ENCODE data around the gene SRGAP1.
"Not testable (repeated sequence)": the region's sequence is repeated elsewhere in the genome, so short reads cannot be mapped to it uniquely, and the experiment has no call there.

The SRGAP1 gene

DNA sequence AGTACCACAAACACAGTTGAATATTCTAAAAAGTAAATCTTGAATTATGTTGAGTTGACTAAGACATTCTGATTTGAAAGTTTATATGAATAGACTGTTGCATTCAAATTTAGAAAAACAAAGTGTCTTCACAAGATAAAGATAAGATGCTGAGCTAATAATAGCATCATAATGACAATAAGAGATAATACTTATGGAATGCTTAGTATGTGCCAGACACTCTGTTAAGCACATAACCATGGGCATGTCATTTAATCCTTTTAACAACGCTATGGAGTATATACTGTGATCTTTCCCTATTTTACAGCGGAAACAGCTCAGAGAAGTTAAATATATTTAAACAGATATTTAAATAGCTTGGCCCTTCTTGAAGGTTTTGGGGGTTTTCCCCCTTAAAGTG, 163.4 kb downstream of the SRGAP1 start:
- DNase-seq (ENCODE audit: low read depth): no peak

DNA sequence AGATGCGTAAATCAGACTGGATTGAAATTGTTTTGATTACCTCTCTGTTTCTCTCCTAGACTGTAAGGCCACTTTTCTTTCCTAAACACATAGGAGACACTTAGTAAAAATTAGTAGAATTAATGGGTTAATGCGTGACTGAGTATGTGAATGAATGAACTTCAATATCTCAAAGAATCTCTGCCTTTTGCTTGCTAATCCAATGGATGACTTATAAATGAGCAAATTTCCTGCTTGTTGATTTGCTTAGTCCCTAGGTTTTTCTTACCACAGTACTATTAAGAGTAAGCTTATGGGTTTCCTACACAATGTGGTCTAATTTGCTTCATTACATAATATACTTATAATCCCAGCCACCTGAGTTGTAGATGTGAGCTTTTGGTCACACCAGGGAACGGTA, 164.1 kb downstream of the SRGAP1 start:
- DNase-seq (ENCODE audit: low read depth): no peak

DNA sequence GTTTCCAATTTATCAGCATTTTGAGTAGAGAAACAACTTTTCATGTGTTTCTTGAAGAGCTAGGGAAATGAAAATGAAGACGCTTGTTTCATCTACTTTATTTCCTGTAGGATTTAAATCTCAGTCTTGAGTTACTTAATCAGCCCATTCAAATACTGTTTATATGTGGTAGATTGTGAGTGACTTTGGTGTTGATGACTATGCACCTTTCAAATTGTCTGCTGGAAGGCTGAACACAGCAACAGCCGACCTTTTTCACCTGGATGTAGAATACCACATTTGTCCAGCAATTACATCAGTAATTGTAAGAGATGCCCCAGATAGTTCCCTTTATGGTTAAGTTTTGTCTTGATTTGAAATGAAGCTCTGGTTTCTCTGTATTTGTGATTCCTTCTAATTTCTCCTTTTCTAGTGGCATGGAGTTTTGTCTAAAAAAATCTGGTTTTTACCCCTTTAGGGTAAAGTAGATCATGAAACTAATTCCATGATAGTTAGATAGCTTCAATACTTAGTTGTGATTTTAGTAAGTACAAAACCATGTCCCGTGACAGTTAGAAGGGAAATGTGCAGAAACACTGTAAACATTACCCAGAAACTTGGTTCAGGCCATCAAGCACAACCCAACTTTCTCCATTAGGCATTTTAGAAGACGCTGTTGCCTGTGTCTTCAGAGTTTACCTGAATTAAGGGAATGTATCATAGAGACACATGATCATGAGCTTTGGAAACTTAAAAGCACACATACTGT, 165.0 kb downstream of the SRGAP1 start:
- no peak for DNase-seq (ENCODE audit: low read depth)

DNA sequence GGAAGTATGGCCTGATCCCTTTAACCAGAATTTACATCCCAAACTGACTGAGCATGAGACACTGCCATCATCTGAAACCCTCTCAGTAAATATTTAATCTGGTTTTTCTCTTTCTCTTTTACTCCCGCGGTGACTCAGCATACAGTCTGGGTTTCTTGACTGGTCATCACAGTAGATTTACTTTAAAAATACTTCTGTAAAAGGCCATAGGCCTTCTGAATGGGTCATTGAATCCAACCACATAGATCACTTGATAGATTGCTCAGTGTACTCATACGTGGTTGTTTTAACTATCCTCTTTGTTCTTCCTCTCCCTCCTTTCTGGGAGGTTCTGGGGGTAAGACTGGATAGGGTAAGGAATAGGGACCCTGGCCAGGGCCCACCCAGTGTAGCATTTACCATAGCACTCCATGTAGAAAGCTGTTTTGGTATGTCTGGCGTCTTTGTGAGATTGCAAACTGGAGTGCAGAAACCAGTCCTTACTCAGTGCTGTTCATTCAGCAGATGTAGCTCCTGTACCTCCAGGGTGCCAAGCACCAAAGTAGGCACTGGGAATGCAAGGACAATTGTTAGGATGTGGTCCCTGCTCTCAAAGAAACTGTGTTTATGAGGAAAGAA, 165.7 kb downstream of the SRGAP1 start:
- DNase-seq (ENCODE audit: low read depth): no peak

DNA sequence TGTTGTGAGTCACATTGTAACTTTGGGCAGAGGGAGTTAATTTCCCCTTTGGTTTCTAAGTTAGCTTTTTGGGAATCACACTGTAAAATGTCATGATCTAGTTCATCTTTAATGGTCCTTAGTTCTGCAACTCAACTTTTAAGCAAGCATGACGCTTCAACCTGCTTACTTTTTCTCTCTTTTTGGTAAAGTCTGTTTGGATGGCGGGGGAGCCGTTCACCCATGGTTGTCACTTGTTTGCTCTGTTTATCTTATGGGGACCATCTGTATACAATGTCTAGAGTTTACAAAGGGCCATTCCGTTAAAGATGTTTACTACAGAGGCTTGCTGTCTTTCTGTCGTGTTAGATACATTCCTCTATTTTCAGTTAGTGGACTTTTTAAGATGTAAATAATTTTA, 172.0 kb downstream of the SRGAP1 start:
- DNase-seq (ENCODE audit: low read depth): no peak

DNA sequence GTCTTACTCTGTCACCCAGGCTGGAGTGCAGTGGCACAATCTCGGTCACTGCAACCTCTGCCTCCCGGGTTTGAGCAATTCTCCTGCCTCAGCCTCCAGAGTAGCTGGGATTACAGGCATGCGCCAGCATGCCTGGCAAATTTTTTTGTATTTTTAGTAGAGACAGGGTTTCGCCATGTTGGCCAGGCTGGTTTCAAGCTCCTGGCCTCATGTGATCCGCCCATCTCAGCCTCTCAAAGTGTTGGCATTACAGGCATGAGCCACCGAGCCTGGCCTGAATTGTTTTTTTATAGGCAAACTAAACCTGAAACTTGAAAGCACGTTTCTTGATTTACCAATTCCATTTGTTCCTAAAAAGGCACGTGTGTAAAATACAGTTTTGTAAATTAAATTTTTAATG, 173.6 kb downstream of the SRGAP1 start:
- DNase-seq (ENCODE audit: low read depth): not testable (repeated sequence)

DNA sequence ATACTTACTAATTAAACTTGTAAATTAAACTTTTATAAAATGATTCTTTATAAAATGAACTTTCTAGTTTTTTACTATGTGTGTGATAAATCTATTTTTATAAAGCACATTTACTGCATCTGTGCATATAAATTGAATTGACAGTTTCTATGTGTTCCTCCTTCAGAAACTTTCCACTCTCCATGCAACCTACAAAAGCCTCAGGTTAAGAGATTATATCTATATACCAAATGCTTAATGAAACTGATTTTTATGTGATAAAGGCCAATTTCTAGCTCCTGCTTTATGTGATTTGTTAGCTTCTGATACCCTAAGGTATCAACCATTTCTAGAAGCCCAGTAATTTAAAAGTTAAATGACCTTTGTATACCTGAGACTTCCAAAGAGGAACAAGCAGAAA, 174.0 kb downstream of the SRGAP1 start:
- DNase-seq (ENCODE audit: low read depth): no peak

DNA sequence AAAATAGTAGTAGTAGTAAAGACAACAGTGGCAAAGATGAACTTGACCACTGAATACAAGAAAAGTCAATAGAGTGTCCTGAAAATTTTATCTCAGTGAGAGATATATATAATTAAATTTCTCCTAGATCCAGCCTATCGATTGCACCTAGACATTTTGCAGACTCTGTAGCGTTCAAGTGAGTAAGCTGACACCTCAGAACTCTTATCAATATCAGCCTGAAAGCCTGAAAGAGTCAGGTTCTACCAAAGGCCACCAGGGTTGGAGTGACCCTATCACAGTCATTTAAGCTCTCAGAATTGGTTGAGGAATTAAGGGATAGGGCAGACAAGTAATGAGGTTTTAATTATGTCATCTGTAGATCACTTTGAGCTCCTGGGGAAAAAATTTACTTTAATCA, 174.6 kb downstream of the SRGAP1 start:
- DNase-seq (ENCODE audit: low read depth): no peak

DNA sequence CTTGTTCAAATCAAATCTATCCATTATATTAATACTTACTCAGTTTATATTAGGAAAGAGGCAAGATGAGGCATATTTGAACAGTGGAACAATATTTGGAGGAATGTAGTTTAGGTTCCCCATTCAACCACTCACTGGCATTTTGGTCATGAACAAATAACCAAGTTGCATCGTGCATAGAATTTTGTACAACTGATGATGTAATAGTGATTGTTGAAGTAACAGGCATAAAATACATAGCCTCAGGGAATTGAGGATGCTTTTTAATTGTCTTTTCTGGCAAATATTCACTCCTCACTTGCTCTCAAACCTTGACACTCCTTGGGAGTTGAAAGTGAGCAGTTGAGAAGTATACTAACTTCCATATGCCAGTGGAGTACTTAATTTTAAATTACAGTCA, 175.2 kb downstream of the SRGAP1 start:
- no peak for DNase-seq (ENCODE audit: low read depth)

DNA sequence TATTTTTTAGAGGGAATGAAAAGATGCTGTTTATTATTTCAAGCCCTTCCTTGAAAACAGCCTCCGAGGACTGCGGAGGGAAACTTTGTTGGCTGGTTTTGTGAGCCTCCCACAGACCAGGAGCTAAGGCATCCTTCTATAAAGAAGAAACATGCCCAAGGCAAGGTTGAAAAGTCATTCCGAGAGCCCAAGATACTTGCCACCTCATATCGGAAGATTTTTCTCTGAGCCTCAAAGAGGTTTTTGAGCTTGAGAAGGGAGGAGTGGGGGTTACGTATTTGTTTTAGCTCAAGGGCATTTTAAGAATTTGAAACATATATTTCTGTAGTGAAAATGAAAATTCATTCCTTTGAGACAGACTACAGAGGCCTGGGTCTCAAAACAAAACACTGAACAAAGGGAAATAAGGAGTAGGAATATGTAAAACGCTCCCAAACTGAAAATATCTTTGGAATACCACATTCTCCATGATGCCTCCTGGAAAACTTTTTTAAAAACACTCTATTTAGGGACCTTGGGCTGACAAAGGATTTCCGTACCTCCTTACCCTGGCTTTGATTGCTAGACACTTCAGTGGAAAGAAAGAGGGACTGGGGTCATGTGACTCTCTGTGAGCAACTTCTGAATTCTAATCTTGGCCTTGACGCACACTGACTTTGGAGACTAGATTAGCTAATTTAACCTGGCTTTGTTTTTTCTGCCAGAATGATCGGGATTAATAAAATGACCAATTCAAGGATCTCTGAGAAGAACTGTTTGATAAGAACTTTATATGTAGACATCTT, 180.9 kb downstream of the SRGAP1 start:
- DNase-seq (ENCODE audit: low read depth): no peak

DNA sequence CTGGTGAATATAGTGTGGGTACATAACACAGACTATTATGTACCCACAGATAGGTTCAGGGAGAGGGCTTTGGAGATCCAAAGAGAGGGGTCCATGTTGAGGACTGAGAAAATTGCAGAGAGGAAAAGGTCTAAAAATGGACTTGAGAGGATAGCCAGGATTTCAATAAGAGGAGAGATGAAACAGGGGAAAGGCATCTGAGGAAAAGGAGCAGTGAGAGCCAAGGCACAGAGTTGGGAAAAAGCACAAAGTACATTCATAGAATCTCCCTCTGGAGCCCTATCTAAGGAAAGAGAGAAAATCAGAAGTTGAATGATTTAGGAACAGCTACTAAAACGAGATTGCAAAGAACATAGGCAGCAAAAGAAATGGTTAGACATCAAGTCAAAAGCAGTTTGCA, 182.8 kb downstream of the SRGAP1 start:
- no peak for DNase-seq (ENCODE audit: low read depth)

DNA sequence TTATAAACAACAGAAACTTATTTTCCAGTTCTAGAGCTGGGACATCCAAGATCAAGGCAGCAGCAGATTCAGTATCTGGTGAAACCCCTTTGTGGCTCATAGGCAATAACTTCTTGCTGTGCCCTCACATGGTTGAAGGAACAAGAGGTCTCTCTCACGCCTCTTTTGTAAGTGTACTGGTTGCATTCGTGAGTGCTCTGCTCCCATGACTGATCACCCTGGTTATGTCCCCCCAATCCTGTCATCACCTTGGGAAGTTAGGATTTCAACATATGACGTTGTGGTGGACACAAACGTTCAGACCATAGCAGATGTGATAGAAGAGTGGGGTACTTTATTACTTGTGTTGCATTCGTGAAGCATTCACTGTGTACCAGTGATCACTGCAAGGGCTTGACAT, 184.0 kb downstream of the SRGAP1 start:
- no peak for DNase-seq (ENCODE audit: low read depth)

DNA sequence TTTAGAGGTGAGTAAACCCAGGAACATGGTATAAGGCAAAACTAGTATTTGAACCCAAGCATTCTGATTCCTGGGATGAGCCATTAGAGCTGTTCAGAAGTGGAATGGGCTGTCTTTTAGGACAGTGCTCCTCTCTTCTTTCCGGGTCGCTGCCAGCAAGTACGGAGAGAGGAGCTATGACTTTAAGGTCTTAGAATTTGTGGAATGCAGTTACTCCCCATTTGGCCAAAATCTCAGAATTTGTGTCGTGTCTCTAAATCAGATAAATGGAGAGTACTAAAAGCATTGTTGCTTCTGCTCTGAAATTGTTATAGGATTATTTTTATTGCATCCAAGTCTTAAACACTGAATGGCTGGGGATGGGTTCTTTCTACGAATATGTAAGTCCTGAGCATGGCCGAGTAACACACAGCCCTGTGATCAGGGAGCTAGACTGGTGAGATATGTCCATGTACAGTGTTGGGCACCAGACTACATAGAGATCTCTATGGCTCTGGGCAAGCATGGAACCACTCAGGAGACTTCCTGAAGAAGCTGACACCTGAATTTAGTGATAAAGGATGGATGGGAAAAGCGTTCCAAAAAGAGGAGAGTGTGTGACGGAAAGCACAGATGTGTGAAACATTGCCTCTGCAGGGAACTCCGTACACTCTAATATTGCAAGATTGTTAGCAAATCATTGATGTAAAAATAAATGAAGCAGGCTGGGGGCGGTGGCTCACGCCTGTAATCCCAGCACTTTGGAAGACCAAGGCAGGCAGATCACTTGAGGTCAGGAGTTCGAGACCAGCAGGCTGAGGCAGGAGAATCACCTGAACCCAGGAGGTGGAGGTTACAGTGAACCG, 184.7 kb downstream of the SRGAP1 start:
- no peak for DNase-seq (ENCODE audit: low read depth)

DNA sequence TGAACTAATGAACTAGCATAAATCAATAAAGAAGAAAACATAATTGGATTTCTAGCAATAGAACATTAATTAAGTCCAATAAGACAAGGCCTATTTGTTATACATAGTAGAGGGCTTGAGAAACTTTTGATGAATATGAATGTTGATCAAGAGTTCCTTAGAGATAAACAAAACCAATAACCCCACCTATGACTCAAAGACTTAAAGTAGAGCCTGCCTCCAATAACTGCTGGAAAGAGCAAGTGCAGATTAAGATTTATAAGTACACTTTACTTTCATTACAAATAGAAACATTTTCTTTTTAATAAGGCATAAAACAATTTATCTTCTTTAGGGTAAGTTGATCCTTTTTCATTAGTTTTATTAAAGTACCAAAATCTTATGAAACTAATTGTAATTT, 185.7 kb downstream of the SRGAP1 start:
- no peak for DNase-seq (ENCODE audit: low read depth)

DNA sequence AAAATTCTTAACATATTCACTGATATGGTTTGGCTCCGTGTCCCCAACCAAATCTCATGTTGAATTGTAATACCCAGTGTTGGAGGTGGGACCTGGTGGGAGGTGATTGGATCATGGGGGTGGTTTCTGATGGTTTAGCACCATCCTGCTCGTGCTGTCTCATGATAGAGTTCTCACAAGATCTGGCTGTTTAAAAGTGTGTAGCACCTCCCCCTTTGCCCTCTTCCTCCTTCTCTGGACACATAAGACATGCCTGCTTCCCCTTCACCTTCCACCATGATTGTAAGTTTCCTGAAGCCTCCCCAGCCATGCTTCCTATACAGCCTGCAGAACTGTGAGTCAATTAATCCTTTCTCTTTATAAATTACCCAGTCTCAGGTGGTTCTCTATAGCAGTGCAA, 189.6 kb downstream of the SRGAP1 start:
- DNase-seq (ENCODE audit: low read depth): not testable (repeated sequence)

DNA sequence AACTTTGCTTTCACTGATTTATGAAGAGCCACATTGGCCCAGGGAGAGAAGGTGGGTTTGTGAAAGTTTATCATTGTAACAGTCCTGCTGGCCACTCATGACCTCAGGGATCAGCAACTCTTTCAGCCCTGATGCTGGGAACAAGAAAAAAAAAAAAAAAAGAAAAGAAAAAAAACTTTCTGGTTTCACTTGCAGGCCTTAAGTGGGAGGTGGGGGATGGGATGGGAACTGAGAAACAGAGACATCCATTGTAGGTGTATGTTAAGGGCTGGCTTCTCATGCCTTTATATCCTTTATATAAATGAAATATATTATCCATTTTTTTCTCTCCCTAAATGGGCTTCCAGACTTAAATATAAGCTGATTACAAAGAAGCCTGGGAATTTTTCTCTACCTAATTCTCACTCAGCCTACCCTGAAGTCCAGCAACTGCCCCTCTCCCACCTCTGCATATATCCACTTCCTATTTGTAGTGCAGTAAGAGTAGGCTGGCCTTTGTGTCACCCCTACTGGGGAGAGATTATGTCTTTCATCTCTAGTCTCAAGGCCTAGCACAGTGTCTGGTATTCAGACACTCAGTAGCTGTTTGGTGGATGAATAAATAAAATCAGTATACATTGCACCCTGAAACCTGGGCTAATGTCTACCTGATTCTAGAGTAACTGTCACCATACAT, 190.5 kb downstream of the SRGAP1 start:
- DNase-seq (ENCODE audit: low read depth): no peak

DNA sequence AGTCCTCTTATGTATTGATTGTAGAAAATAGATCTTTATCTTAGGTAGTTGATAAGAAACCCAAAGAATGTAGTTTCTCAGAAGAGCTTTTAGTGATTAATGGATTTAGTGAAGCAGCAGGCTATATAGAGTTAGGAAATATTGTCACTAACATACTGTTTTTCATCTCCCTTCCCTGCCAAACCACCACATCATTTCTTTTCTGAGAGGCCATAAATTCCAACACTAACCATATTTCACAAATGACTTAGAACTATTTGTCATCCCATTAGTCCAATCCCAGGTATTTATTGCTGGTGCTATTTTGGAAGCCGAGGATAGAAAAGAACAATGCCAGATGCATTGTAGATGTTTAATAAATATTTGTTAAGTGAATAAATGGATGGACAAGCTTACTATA, 191.9 kb downstream of the SRGAP1 start:
- DNase-seq (ENCODE audit: low read depth): no peak

DNA sequence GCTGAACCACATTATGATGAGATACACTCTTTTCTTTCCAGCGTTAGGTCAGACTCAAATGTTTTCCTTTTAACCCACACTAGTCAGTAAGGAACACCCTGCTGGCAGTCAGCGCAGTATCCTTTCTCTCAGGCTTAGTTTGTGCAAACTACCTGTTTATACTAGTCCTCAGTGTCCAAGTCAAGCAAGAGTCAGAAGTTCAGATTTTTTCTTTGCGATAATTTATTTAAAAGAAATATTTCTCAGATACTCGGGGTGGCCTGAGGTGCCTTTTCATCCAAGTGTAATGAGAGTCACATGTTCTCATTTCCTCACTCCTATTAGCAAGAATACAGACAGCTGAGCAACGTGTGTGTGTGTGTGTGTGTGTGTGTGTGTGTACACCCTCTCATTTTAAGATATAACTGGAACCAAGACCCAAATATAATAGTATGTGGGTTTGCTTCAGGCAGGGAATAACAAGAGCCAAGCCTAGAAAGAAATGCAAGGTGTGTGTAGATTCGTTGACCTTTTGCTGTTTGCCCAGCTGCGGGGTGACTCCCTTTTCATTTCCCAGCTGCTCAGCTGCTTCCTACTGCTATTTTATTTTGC, 194.9 kb downstream of the SRGAP1 start:
- DNase-seq (ENCODE audit: low read depth): no peak

DNA sequence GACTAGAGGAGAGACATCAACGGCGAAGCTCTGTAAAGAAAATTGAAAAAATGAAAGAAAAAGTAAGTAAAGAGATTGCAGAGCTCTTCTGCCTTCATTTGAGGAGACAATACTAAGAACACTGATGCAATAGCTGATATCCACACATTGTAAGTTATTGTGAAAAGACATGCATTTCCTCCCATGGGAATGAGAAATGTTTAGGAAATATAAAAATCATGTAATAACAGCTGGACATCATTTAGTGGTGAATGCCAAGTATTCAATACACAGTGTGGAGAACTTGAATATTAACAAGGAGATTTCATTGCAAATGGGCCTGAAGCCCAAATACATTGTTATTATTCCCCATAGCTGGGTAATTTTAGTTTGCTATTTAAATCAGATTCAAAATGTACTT, 198.4 kb downstream of the SRGAP1 start:
- no peak for DNase-seq (ENCODE audit: low read depth)

DNA sequence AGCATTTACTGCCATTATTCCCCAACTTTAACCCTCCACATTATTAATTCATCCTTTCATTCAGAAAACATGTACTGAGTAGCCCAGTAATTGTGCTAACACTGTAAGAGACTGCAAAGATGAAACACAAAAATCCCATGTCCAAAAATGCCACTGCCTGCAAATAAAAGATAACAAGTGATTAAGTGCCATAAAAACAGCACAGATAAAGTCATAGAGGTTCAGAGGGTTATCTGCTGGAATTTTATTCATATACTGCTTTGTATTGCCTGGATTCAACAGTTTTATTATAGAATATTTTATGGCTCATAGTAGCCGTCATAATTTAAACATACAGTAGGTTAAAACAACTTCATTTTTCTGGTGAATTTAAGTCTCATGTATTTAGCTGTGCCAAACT, 199.7 kb downstream of the SRGAP1 start:
- DNase-seq (ENCODE audit: low read depth): no peak

DNA sequence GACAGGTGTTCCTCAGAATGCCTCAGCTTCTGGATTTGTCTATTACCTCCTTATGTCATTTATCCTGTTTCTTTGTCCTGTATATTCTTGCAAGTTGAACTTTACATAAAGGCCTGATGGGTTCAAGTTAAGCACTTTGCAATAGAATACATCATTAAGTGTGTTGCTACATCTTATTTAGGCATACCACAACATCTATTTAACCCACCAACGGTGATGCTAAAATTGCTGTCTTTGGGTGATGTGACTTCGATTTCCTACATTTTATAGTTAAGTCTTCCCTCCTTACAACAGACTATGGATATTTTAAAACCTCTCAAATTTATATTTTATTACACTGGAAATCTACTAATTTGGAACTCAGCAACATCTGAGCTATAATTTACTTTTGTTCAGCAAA, 206.6 kb downstream of the SRGAP1 start:
- DNase-seq (ENCODE audit: low read depth): no peak

All from activated gamma-delta T cell treated with anti-CD3 and anti-CD28 coated beads, Interleukin-2, amount 50 U/mL, for 16 hours (primary cell).